ENCODE results near the gene TMEM100.

Gene TMEM100

DNA sequence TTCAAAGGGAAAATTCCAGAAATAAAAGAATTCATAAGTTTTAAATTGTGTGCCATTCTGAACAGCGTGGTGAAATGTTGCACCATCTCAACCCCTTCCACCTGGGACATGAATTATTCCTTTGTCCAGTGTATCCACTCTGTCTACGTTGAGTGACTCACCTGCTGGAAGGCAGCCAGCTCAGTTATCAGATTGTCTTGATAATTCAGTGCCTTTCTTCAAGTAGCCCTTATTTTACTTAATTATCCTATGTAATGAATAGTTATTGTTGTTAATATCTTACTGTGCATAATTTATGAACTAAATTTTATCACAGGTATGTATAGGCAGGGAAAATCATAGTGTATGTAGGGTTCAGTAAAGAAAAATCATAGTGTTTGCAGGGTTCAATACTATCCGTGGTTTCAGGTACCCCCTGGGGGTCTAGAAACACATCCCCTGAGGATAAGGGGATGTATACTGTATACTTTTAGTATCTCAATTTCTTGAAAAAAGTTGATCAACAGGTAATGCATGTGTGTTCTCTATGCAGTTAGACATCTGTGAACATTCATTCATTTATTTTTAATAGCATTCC lies 20.5 kb upstream of the TMEM100 start:
- DNase-seq: no peak

DNA sequence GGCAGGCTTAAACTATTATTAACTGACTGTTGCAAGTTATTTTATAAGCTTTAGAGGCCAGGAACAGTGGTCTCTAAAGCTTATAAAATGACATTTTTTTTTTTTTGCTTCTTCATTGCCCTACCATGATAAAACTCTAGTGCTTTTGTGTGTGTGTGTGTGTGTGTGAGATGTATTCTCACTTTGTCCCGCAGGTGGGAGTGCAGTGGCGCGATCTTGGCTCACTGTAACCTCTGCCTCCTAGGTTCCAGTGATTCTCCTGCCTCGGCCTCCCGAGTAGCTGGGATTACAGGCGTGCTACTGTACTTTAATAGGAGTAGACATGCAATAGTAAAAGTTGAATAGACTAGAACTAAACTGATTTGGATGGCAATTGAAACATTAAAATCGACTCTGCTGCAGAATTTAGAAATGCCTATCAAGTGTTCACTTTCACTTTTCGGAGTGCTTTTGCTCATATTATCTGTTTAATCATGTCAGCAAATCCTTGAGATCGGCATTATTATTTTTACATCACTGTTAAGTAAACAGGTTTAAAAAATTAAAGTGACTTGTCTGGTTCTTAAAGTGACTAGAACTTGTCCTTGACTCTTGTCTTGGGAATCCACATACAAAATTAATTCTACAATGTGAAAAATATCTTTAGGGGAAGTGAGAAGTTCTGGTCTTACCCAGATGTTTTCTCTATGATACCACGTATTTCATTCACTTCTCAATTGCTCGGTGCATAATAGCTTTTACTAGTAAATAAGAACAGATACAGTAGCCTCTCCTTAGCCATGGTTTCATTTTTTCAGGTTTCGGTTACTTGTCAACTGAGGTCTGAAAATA lies 19.8 kb upstream of the TMEM100 start:
- DNase-seq: no peak

DNA sequence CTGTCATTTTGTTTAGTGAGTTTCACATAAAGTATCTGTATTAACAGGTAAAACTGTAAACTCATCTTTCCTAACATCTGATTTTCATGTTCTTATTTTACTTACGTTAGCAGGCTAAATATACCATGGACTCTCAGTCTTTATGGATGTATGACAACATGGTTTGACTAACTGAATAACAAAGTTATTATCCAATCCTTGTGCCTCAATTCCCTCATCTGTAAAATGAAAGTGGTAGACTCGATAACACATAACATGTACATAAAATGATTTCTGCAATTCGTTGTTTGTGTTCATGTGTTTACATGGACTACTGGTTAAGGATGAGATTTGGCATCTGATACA lies 18.7 kb upstream of the TMEM100 start:
- DNase-seq: no peak

DNA sequence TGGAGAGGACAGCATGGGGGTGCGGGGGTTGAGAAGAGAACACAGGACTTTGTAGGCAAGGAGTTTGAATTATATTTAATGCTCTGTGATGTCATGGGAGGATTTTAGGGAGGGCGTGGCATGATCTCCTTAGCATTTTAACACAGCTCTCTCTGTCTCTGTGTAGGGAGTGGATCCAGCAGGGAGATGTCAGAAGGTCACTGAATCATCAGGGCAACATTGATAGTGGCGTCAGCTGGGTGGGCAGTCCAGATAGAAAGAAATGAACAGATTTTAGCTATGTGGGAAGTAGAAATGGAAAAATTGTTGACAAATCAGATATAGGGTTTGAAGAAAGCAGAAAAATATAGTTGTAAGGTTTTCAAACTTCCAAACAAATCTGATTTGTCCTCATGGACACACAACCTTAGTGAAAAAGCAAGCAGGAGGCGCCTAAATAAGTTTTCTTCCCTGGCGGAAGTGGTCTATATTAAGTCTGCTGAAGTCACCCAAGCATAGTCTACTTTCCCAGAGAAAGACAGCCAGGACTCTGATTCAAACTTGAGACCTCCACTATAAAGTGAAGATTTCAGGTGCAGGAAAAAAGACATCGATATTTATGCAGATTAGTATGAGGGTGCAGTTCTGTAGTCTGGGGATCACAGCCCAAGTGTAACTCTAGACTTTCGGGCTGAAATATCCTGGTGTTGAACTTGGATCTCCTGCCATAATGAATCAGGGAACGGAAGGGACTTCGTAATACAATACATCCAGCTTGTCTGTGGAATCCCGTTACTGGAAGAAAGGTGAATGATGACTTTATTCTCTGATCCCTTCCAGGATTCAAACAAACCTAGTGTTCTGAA lies 18.1 kb upstream of the TMEM100 start:
- no peak for DNase-seq

DNA sequence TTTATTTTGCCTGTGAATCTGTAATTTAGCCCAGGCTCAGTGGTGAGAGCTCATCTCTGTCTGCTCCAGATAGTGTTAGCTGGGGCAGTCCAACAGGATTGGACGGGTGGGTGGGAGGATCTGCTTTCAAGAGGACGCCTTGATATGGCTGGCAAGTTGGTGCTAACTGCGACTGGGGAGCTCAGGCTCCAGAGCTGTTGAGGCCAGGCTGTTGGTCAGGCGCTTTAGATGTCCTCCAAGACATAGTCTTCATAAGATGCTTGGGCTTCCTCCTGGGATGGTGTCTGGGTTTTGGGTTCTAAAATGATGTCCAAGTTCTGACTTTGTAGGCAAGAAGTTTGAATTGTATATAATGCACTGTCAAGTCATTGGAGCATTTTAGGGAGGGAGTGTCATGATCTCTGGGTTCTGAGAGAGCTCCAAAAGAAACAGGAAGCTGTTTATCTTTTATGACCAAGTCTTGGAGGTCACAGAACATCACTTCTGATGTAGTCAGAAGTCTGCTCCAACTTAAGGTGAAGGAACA lies 15.4 kb upstream of the TMEM100 start:
- DNase-seq: no peak

DNA sequence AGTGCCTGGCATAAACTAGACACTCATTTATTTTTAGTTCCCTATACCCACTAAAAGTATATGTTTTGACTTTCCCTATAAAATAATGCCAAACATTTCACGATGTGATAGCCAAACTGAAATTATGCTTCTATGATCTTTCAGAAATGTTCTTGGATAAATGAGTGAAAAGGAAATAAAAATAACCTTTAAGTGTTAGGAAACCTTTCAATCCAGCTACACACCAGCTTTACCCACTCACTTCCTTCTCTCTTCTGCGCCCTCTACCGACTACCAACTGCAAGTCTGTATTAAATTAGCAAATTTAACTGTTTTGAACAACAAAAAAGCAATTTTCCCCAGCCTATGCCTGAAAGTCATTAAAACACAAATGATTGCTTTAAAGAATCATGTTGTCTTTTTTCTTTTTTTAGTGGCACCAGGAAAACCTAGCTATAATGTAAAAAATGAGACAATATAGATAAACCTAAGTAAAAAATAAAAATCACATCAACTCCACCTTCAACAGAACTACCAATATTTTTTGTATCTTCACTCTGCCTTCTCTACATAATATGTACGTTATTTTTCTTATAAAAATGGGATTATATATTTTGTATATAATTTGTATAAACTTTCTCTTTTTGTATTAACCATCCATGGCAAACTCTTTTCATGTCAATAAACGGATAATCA lies 13.2 kb upstream of the TMEM100 start:
- peak; percentile 12 for DNase-seq

DNA sequence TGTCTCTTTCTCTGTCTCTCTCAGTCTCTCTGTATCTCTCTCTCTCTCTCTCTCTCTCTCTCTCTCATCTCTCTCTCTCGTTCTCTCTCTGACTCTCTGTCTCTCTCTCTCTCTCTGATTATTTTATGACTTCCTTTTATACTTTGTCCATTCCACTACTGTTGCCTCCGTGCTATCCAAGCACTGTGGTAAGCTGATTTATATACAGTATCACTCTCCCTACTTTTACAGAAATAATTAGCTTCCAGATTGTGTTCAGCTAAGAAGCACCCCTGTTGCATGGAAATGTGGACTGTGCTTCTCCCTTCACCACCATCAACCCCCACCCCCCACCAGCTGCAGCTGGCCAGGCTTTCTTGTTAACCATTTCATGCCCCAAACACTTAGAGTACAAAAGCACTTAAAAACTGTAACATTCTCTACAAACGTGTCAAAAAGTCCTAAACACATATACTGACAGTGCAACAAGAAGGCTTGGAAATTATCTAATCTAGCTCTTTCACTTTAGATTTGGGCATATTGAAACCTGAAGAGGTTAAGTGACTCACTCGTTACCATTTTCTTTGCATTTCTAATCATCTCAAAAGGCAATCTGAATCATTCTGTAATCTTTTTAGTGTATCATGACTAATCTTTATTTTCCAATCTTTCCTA lies 11.6 kb upstream of the TMEM100 start:
- DNase-seq: no peak

DNA sequence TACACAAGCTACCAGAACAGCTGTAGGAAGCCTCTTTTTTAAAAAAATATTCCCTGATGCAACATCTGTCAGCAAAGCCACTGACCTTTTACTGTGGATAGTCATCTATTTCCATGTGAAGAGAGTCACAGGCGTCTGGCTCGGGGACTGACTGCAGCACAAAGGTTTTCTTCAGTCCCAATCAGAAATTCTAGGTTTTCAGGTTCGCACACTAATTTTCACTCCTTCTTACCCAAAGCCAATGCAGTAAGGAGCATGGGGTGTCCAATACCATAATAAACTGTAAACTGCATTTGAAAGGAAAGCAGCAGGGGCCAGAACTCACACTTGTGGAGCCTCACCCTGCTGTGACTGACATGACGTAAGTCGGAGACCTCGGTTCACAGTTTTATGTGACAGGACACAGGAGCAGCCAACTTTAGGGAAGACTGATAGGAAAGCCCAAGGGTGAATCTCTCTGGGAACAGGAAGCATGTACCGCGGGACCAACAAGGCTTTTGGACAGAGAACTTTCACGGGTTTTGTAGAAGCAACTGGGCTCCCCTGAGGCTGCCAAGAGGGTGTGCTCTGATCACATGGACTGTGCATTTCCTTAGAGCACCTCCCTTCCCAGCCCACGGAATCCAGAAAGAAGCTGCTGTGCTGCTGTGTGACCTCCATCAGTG lies 9.1 kb upstream of the TMEM100 start:
- no peak for DNase-seq

DNA sequence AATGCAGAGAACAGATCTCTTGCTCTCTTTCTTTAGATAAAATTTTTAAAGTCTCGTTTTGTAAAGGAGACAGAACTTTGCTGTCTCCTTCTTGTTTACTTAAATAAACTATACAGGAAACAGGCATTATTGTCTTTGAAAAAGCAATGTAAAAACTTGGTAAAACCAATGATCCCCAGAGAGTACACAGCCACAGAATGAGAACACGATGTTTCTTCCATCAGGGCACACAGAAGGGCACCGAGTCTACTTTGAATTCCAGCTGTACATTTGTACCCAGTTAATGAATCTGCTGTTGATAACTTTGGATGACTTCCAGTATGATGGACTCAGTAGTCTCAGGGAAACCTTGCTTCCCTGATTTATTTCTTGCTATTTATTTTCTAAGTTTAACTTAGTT lies 8.1 kb upstream of the TMEM100 start:
- DNase-seq: no peak

DNA sequence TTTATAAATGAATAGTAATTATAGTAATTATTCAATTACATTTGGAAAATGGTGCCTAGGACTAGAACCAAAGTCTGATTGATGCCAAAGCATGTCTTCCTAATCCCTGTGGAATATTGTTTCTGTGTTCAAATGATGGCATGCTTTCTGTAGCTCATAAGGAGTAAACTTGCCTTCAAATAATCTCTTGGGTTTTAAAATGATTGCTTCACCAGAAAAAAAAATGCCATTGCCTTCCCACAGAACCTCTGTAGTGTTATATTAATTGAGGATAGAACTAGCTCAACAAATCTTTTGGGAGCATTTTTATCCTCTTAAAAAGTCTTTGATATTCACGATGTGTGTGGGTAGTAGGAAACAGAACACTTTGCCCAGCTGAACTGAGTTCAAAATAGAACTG lies 7.7 kb upstream of the TMEM100 start:
- DNase-seq: no peak

DNA sequence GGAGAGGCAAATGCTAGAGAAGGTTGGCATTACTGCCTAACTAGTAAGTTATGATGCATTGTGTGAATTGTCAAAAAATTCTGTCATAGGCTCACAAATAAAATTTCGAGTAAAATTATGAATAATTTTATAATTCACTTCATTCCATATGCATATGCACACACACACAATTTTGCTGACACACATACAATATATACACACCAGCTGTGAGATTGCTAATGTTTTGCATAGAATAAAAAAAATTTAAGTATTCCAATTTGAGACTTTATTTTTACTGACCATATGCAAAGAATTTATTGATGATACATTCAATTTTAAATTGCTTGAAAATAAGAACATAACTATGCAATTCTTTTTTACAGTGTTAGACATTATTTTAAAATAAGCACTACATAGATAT lies 6.8 kb upstream of the TMEM100 start:
- no peak for DNase-seq

DNA sequence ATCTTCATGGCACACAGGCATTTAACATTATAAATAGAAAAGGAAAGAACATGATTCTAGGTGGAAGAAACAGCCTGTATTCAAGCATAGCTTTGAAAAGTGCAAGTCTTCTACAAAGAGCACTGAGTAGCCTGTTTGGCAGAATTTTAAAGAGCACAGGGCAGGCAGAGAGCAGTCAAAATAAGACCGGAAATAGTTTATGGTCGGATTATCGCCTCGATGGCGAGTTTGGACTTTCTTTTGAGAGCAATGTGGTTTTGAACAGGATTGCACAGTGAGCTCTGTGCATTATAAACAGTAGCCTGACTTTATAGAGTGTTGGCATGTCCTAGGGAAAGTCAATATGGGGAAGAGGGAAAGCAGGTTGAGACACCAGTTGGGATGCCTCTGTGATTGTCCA lies 6.2 kb upstream of the TMEM100 start:
- DNase-seq: no peak

DNA sequence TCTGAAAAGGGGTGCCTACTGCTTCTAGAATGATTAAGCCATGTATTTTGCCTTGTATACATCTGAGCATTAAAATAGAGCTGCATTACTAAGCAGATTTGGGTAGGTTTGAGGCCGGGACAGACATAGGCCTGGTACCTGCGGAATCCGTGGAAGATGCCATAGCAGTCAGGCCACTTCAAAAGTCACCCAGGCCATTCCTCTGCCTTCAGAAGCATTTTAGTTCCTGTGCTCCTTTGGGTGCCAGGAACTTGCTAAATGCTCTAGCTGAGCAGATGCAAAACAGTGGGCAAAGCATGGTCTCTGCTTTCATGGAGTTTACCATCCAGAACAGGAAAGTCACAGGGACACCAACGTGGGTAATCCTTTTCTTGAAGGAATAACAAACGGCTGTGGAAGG lies 5.7 kb upstream of the TMEM100 start:
- no peak for DNase-seq

DNA sequence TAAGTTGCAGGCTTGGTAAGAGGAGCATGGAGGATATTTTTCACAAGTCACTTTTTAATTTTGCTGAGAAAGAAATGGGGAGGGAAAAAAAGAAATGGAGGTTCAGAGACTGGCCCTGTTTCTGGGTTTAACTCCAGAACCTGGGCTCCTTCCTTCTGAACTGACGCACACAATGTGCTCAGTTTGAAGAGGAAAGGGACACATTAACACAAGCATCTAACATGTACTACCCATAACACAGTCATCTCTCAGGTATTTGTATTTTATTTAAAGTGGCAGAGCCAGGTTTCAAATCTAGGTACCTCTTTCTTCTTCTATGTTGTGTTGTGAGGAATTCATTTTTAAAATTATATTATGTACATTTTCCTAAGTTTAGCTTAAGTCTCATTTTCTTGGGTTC lies 5.3 kb upstream of the TMEM100 start:
- DNase-seq: no peak

DNA sequence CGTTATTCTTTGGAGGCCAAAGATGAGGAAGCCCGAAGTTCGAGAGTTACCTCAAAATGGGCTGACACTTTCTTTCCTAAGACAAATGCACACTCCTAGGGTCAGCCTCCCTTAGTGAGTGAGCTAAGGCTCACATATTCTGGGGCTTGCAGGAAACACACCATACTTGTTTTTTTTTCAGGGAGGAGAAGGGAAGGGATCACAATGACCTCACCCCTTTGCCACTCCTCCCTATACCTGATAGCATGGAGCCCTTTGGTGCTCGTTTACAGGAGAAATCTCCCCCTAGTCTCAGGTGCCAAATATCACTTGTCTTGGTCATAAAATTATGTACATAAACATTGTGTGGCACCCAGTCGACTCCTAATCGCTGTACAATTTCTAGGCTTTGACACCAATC lies 4.6 kb upstream of the TMEM100 start:
- no peak for DNase-seq

DNA sequence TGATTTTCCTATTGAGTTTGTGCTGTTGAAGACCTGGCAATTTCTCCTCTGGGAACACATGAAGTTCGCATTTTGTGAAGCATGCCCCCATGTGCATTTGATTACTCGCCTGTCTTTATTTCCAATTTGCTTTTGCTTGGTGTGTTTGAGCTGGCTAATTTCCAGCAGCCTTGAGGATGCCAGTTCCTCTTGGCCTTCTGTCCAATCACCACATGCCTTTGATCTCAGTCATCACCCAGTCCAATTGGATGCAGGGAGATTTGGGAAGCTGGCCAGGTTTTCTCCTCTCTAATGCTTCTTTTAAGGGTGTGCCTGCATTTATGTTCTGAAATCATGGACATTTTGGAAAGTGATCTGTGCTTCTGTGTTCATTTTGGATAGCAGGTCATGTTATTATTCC lies 3.8 kb upstream of the TMEM100 start:
- peak; percentile 14 for DNase-seq

DNA sequence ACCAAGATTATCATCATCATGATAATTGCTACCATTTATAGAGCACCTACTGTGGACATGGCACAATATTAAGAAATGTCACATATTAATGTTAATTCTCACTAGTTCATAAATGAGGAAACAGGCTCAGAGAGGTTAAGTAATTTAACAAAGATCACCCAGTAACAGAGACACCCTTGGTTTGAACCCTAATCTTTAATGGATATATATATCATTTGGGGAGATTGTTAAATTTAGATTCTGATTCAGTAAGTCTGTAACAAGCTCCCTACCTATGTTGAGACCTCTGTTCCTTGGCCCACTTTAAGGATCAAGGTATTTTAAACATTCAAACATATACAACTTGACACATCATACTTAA lies 804 bp upstream of the TMEM100 start:
- no peak for DNase-seq

DNA sequence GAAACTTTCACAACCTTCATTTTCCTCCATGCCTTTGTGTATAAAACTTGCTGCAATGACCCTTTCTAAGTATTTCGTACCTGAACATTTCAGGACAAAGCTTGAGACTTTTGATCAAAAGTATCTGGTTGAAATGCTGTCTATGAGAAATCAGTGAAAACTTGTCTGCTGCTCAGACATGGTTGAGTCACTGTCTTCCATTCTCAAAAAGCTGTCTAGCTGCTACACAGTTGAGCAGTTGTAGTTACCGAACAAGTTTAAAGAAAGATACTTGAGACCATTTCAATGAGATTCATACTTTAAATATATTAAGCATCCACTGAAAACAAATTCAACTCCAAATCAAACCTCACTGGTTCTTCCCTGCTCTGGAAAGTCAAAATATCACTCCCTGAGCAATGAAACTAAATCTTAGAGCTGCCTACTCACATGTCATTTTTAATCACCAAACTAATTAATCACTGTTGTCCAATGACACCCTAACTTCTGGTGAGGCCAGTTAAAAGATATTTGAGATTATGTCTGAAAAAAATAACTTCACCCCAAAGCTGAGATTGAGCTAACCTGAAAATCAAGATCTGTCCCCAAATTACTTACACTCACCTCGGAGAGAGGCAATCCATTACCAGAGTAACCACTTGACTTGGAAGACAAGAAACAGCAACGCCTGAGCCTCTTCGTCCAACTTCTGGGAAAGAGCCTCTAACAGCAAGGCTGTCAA lies 488 bp downstream of the TMEM100 start:
- DNase-seq: no peak

DNA sequence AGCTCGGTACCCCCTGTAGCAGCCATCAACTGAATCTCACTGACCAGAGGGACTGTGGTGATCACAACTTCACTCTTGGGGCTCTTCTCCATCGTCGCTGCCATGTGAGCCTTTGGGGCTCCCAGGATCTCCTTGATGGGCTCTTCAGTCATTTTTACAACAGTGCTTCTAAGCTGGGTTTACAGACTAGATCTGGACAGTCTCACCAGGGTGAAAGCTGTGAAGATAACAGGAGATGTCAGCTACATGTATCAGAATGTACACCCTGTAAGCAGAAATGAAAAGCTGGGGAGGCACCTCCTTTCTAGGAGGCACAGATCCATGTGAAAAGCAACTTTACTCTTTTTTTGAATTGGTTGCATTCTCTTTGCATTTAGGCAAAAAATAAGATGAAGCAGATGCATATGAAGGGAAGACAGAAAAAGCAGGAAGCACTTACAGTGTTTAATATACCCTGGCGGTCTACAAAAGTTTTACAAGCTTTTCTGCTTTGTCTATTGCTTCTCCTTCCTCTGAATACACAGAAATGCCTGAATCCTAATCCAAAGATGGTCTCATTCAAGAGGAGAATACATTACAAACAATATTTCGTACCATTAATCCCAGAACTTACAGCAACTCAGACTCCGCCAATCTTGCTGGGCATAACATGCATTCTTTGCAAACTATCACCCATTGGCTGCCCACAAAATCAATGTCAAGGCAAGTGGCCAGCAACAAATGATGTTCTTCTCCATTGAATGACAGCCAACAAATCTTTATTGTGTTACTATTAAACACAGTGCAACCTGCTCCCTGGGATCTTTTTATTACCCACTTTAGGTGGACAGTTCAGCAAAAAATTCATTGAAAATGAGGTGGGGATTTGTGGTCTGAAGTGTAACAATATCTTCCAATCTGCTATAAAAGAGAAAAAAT lies 1.5 kb downstream of the TMEM100 start:
- no peak for DNase-seq

Data from NCI-H748 treated with DMSO at 0.1 percent for 48 hours (cell line).